PC-3 (cell line): ENCODE measurements around the gene CRB3. TPM values are rescaled to one million over a fixed set of nuclear protein-coding genes. Genes with fewer than 3 reads are reported as not detected.

Experiments used
- ATAC-seq: fragments of 200-7000 bp; cut with Tn5 transposase; 2 replicates; pipeline ENCODE4 v1.9.1; 2020; ENCODE audit warnings: mild to moderate bottlenecking, moderate library complexity
- BruUV-seq: library from RNA; stranded (reverse); fragments of 400-500 nt; replicated peaks from 2 replicates; lab custom pipeline; 2021; lab: Mats Ljungman, UMichigan
- CTCF ChIA-PET: fragments of 300-600 bp; sonication (Branson Sonifier 250); formaldehyde crosslinking; loops from one replicate; lab custom pipeline; 2022; ENCODE audit warnings: antibody characterized with exemption; lab: Charles Lee
- POLR2A ChIA-PET: fragments of 300-600 bp; sonication (Branson Sonifier 250); formaldehyde crosslinking; loops from one replicate; lab custom pipeline; 2022; ENCODE audit warnings: antibody characterized with exemption; ENCODE audit not compliant: unreplicated experiment; lab: Charles Lee
- DNase-seq: peaks from one replicate; pipeline ENCODE4 v3.0.0-alpha.2; 2015
- H2AFZ ChIP-seq: fragments of 300-600 bp; sonication (generic); 2 replicates; pipeline ENCODE4 v1.6.0; 2016; ENCODE audit warnings: antibody characterized with exemption, low read length
- H3F3A ChIP-seq: fragments of 300-600 bp; sonication (generic); one replicate; pipeline ENCODE4 v1.6.0; 2017; ENCODE audit warnings: antibody characterized with exemption, low read length, control low read depth, mild to moderate bottlenecking; ENCODE audit not compliant: unreplicated experiment
- H3K27ac ChIP-seq: fragments of 300-600 bp; sonication (generic); 2 replicates; pipeline ENCODE4 v1.5.1; 2016; ENCODE audit warnings: mild to moderate bottlenecking, low read length
- H3K27me3 ChIP-seq: fragments of 300-600 bp; sonication (generic); 2 replicates; pipeline ENCODE4 v1.6.1; 2016; ENCODE audit warnings: low read length, mixed read lengths
- H3K36me3 ChIP-seq: fragments of 300-600 bp; sonication (generic); 2 replicates; pipeline ENCODE4 v1.6.1; 2016; ENCODE audit warnings: low read depth, mixed run types, low read length, mixed read lengths
- H3K4me1 ChIP-seq: fragments of 300-600 bp; sonication (generic); 2 replicates; pipeline ENCODE4 v1.5.1; 2016; ENCODE audit warnings: low read length; ENCODE audit not compliant: insufficient read depth
- H3K4me2 ChIP-seq: fragments of 300-600 bp; sonication (generic); 2 replicates; pipeline ENCODE4 v1.6.0; 2016; ENCODE audit warnings: low read length
- H3K4me3 ChIP-seq: fragments of 300-600 bp; sonication (generic); 2 replicates; pipeline ENCODE4 v1.5.1; 2016; ENCODE audit warnings: mild to moderate bottlenecking, low read length, mixed read lengths
- H3K79me2 ChIP-seq: fragments of 300-600 bp; sonication (generic); 2 replicates; pipeline ENCODE4 v1.6.1; 2017; ENCODE audit warnings: low read length, mixed read lengths
- H3K9ac ChIP-seq: fragments of 300-600 bp; sonication (generic); 2 replicates; pipeline ENCODE4 v1.6.0; 2016; ENCODE audit warnings: mild to moderate bottlenecking, low read length
- H3K9me2 ChIP-seq: fragments of 300-600 bp; sonication (generic); replicated peaks from 2 replicates; pipeline ENCODE4 v1.6.1; 2016; ENCODE audit warnings: mixed run types, low read length, mixed read lengths
- H3K9me3 ChIP-seq: fragments of 300-600 bp; sonication (generic); 2 replicates; pipeline ENCODE4 v1.6.1; 2016; ENCODE audit warnings: low read length, mixed read lengths
- H4K20me1 ChIP-seq: fragments of 300-600 bp; sonication (generic); 2 replicates; pipeline ENCODE4 v1.6.1; 2016; ENCODE audit warnings: low read length, mixed read lengths
- EZH2 ChIP-seq: fragments of 300-600 bp; sonication (generic); IDR thresholded peaks from one replicate; pipeline ENCODE4 v1.6.1; 2017; ENCODE audit warnings: antibody characterized with exemption, mild to moderate bottlenecking, low read length; ENCODE audit not compliant: unreplicated experiment
- EZH2phosphoT487 ChIP-seq: fragments of 300-600 bp; sonication (generic); IDR thresholded peaks from 2 replicates; pipeline ENCODE4 v1.6.1; 2018; ENCODE audit warnings: mild to moderate bottlenecking, antibody characterized with exemption, low read length, borderline replicate concordance
- intact Hi-C: fragments of 100-400 bp; cut with micrococcal nuclease; formaldehyde crosslinking; loops from 2 replicates; pipeline ENCODE4 v1.9.0; 2023
- total RNA-seq: library from RNA; depleted of rRNA; stranded (reverse); fragments of >200 nt; gene quantifications from 2 replicates; pipeline ENCODE4 v1.2.3, GENCODE V29; 2014
- TF ChIP-seq, protein P1 (sequence below): fragments of 300-600 bp; sonication (generic); conservative IDR thresholded peaks from 2 replicates; pipeline ENCODE4 v1.5.1; 2017; ENCODE audit warnings: antibody characterized with exemption, low read depth, mild to moderate bottlenecking, low read length

CRB3 gene
- total RNA-seq, 1 experiment from 2014 or later = 71.3 TPM

DNA sequence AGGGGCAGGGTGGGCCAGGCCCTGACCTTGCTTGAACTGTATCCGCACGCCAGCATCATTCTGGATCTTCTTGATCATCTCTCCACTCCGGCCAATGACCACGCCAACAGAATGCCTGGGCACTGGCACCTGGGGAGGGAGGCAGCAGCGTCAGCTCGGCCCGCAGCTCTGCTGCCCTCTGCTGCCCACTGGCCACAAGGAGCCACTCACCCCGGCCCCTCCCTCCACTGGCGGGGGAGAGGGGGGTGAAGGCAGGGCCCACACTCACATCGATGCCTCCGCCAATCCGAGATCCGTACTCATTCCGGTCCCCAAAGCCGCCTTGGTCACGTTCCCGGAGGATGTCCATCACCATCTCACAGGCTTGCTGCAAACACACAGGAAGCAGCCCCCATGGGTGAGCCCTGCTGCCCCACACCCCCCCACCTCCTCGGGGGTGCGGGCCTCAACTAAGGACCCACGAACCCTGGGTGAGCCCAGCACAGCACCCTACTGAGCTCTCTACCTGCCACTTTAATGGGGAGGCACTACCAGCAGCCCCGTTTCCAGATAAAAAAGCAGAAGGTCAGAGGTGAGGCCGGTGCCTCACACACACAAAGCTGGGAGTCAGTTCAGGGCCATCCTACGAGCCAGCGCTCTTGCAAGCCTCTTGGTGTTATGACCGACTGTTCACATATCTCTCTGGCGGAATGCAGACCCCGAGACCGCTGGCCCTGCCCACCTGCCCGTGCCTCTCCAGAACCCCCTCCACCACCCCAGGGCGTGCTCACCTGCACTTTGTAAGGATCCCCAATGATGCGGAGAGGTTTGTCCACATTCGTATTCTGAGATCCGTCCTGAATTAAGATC lies 46.1 kb upstream of the CRB3 start:
- no peak for TF ChIP-seq EZH2
- TF ChIP-seq, protein P1, sequence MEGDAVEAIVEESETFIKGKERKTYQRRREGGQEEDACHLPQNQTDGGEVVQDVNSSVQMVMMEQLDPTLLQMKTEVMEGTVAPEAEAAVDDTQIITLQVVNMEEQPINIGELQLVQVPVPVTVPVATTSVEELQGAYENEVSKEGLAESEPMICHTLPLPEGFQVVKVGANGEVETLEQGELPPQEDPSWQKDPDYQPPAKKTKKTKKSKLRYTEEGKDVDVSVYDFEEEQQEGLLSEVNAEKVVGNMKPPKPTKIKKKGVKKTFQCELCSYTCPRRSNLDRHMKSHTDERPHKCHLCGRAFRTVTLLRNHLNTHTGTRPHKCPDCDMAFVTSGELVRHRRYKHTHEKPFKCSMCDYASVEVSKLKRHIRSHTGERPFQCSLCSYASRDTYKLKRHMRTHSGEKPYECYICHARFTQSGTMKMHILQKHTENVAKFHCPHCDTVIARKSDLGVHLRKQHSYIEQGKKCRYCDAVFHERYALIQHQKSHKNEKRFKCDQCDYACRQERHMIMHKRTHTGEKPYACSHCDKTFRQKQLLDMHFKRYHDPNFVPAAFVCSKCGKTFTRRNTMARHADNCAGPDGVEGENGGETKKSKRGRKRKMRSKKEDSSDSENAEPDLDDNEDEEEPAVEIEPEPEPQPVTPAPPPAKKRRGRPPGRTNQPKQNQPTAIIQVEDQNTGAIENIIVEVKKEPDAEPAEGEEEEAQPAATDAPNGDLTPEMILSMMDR = peak; percentile 59
- H3K4me1 ChIP-seq = peaks cover 7% of the 10 kb centered on the region; the same call in 1 of the 2 replicates
- H3K9ac ChIP-seq = no peak overlapping the region
- H3F3A ChIP-seq = no peaks in the 10 kb centered on the region
- H3K27ac ChIP-seq = no peak overlapping the region
- POLR2A ChIA-PET = no interaction called here
- no peaks in the 10 kb centered on the region for H3K27me3 ChIP-seq
- CTCF ChIA-PET = no interaction called here
- DNase-seq (peak; percentile 29), ATAC-seq (peak; percentile 64)
- intact Hi-C loops = no loop called here
- H4K20me1 ChIP-seq = peaks cover 50% of the 10 kb centered on the region
- H3K9me2 ChIP-seq = no peaks in the 10 kb centered on the region
- H3K9me3 ChIP-seq = no peaks in the 10 kb centered on the region
- H2AFZ ChIP-seq = no peak overlapping the region
- H3K36me3 ChIP-seq = peaks cover 89% of the 10 kb centered on the region
- no peak overlapping the region for H3K4me3 ChIP-seq
- no peak overlapping the region for H3K4me2 ChIP-seq
- peaks cover 41% of the 10 kb centered on the region for H3K79me2 ChIP-seq
- no TSS peak for BruUV-seq

GRCh38 chr19:6418562-6418932 lies 45.5 kb upstream of the CRB3 start:
- Histone ChIP-seq H3K79me2 (peaks cover 47% of the 10 kb centered on the region), H3K9ac (no peak overlapping the region), H3K27me3 (no peaks in the 10 kb centered on the region), H3K4me3 (no peak overlapping the region), H3K36me3 (peaks cover 85% of the 10 kb centered on the region), H3K27ac (no peak overlapping the region), H4K20me1 (peaks cover 56% of the 10 kb centered on the region), H3K4me2 (no peak overlapping the region), H3F3A (no peaks in the 10 kb centered on the region), H2AFZ (no peak overlapping the region), H3K4me1 (peaks cover 12% of the 10 kb centered on the region; the same call in 1 of the 2 replicates), H3K9me3 (no peaks in the 10 kb centered on the region), H3K9me2 (no peaks in the 10 kb centered on the region)
- no peak for DNase-seq
- BruUV-seq = no TSS peak
- intact Hi-C loops = no loop called here
- ChIA-PET POLR2A (no interaction called here), CTCF (no interaction called here)
- ATAC-seq = no peak
- TF ChIP-seq, protein P1 = no peak
- TF ChIP-seq EZH2phosphoT487 = no peak
- TF ChIP-seq EZH2 = no peak
